ENCODE results near the gene LGMN. TPM values are rescaled to one million over a fixed set of nuclear protein-coding genes. Genes with fewer than 3 reads are reported as not detected.

Gene LGMN
- total and polyA plus RNA-seq, 2 of the 13 experiments (the other 11 are each of a cell fraction or from before 2014, with no cell fraction given), result 28.9 to 76.4 TPM

GRCh38 chr14:92724516-92725340 lies 23.7 kb downstream of the LGMN start (continued):
- peak; percentile 20; the same call in 1 of the 2 replicates for TF ChIP-seq ZGPAT (CRISPR knock-in tag; IDR thresholded peaks at IDR 0.05)
- TF ChIP-seq SRSF1 (optimal IDR thresholded peaks at IDR 0.05; ENCODE audit: low read depth, low read length), result no peak
- peak; percentile 43; the same call in 1 of the 2 replicates for TF ChIP-seq GATAD2A (CRISPR knock-in tag; IDR thresholded peaks at IDR 0.05)
- no peak for TF ChIP-seq RFXANK (CRISPR knock-in tag; IDR thresholded peaks at IDR 0.05)
- peak; percentile 98 for TF ChIP-seq THRA (CRISPR knock-in tag; IDR thresholded peaks at IDR 0.05; ENCODE audit: borderline replicate concordance)
- peak; percentile 33; the same call in 1 of the 2 replicates for TF ChIP-seq NR2F2 (IDR thresholded peaks at IDR 0.05; ENCODE audit: borderline replicate concordance, low read depth)
- TF ChIP-seq ZNF20 (CRISPR knock-in tag; IDR thresholded peaks at IDR 0.05), result no peak
- TF ChIP-seq RARA (CRISPR knock-in tag; IDR thresholded peaks at IDR 0.05), result peak; percentile 39
- TF ChIP-seq FOXJ3 (CRISPR knock-in tag; IDR thresholded peaks at IDR 0.05; ENCODE audit: borderline replicate concordance), result peak; percentile 26; the same call in 1 of the 2 replicates
- no peak for TF ChIP-seq CENPBD1 (CRISPR knock-in tag; IDR thresholded peaks at IDR 0.05; ENCODE audit: borderline replicate concordance, low read depth)
- no peak for TF ChIP-seq LCORL (IDR thresholded peaks at IDR 0.05)
- 0 out of 2 replicates have a peak, but pooled peaks have one; percentile 28 for TF ChIP-seq LCORL (CRISPR knock-in tag; IDR thresholded peaks at IDR 0.05)
- TF ChIP-seq ZNF292 (CRISPR knock-in tag; IDR thresholded peaks at IDR 0.05; ENCODE audit: borderline replicate concordance, low read depth), result peak; percentile 67; the same call in 1 of the 2 replicates
- TF ChIP-seq ATF2 (CRISPR knock-in tag; IDR thresholded peaks at IDR 0.05), result peak; percentile 43; the same call in 1 of the 2 replicates
- no peak for TF ChIP-seq ZNF749 (CRISPR knock-in tag; IDR thresholded peaks at IDR 0.05; ENCODE audit: borderline replicate concordance)
- no peak for TF ChIP-seq MXD1 (CRISPR knock-in tag; IDR thresholded peaks at IDR 0.05)
- no peak for TF ChIP-seq ZBTB39 (CRISPR knock-in tag; IDR thresholded peaks at IDR 0.05)
- TF ChIP-seq TCF7 (IDR thresholded peaks at IDR 0.05; ENCODE audit: low read depth), result peak; percentile 60
- TF ChIP-seq ZMYM4 (CRISPR knock-in tag; IDR thresholded peaks at IDR 0.05), result peak; percentile 64; the same call in 1 of the 2 replicates
- no peak for TF ChIP-seq TAF15 (IDR thresholded peaks at IDR 0.05; ENCODE audit: low read depth, low read length, poor library complexity, severe bottlenecking)
- TF ChIP-seq HMG20A (CRISPR knock-in tag; IDR thresholded peaks at IDR 0.05; ENCODE audit: borderline replicate concordance), result peak; percentile 70; the same call in 1 of the 2 replicates
- no peak for TF ChIP-seq NONO (IDR thresholded peaks at IDR 0.05)
- TF ChIP-seq NONO (CRISPR knock-in tag; conservative IDR thresholded peaks at IDR 0.05), result no peak
